Activated CD8-positive, alpha-beta T cell treated with anti-CD3 and anti-CD28 coated beads for 36 hours (primary cell): ENCODE results near the gene EPHB6. TPM values are rescaled to one million over a fixed set of nuclear protein-coding genes. Genes with fewer than 3 reads are reported as not detected.

Experiments
- ATAC-seq: fragments of 200-7000 bp; cut with Tn5 transposase; one replicate; pipeline ENCODE4 v1.10.0; 2021; ENCODE audit warnings: mild to moderate bottlenecking, moderate library complexity
- CTCF ChIA-PET: fragments of 350-600 bp; sonication (Branson Sonifier 250); formaldehyde crosslinking; loops from one replicate; lab custom pipeline; 2021; ENCODE audit warnings: antibody characterized with exemption; lab: Charles Lee
- POLR2A ChIA-PET: fragments of 350-600 bp; sonication (Branson Sonifier 250); formaldehyde crosslinking; loops from one replicate; lab custom pipeline; 2021; ENCODE audit warnings: antibody characterized with exemption; lab: Charles Lee
- DNase-seq: peaks from one replicate; pipeline ENCODE4 v3.0.0-alpha.2; 2020
- H3K27ac Mint-ChIP-seq: one replicate; pipeline ENCODE4 v1.8.0; 2021; ENCODE audit warnings: mild to moderate bottlenecking, mixed read lengths
- H3K27me3 Mint-ChIP-seq: one replicate; pipeline ENCODE4 v1.8.0; 2021; ENCODE audit warnings: mixed read lengths
- H3K36me3 Mint-ChIP-seq: one replicate; pipeline ENCODE4 v1.8.0; 2021; ENCODE audit warnings: low read depth, mixed read lengths
- H3K4me1 Mint-ChIP-seq: one replicate; pipeline ENCODE4 v1.8.0; 2021; ENCODE audit warnings: low read depth, mixed read lengths
- H3K4me3 Mint-ChIP-seq: one replicate; pipeline ENCODE4 v1.8.0; 2021; ENCODE audit warnings: mild to moderate bottlenecking, moderate library complexity, mixed read lengths
- H3K9me3 Mint-ChIP-seq: one replicate; pipeline ENCODE4 v1.8.0; 2021; ENCODE audit warnings: mixed read lengths
- CTCF ChIP-seq: fragments of 200-600 bp; IDR thresholded peaks from one replicate; pipeline ENCODE4 v1.8.0; 2022; ENCODE audit warnings: antibody characterized with exemption, mild to moderate bottlenecking
- intact Hi-C: fragments of 100-400 bp; cut with micrococcal nuclease; formaldehyde crosslinking; loops from one replicate; pipeline ENCODE4 v1.10.0; 2022
- total RNA-seq, 2 experiments: library from RNA; stranded (reverse); gene quantifications; one replicate each; pipeline ENCODE4 v1.2.3, GENCODE V29; 2021

Gene EPHB6
- total RNA-seq, 2 experiments from 2014 or later: 3.5 to 5.5 TPM

- CTCF ChIA-PET: interaction anchor here (4.6 to 5.7 kb wide), 2 partner anchors 10 to 131 kb away, joined by 27 to 47 read pairs; no protein-coding TSS in a partner anchor
- no peaks in the 10 kb centered on the region for H3K9me3 Mint-ChIP-seq
- ATAC-seq (no peak), DNase-seq (no peak)
- no peaks in the 10 kb centered on the region for H3K27me3 Mint-ChIP-seq
- no peak for TF ChIP-seq CTCF
- intact Hi-C loops: loop anchor here (10.0 kb wide), 1 partner anchor 344 kb away; no protein-coding TSS in a partner anchor
- POLR2A ChIA-PET: no interaction called here
- H3K4me1 Mint-ChIP-seq: no peaks in the 10 kb centered on the region
- no peak overlapping the region for H3K27ac Mint-ChIP-seq
- H3K36me3 Mint-ChIP-seq: no peaks in the 10 kb centered on the region
- H3K4me3 Mint-ChIP-seq: no peak overlapping the region
Measured at GRCh38 chr7:142870566-142871259, 15.8 kb downstream of the EPHB6 start.

- intact Hi-C loops: loop anchor here (10.0 kb wide), 1 partner anchor 343 kb away; no protein-coding TSS in a partner anchor
- POLR2A ChIA-PET: interaction anchor here (1.0 kb wide), 1 partner anchor 23 kb away, joined by 3 read pairs; no protein-coding TSS in a partner anchor
- CTCF ChIA-PET: interaction anchor here (1.6 to 5.7 kb wide), 8 partner anchors 7 to 131 kb away, joined by 4 to 47 read pairs (median 12); no protein-coding TSS in a partner anchor
- ATAC-seq (no peak), DNase-seq (no peak)
- no peaks in the 10 kb centered on the region for H3K27me3 Mint-ChIP-seq
- no peaks in the 10 kb centered on the region for H3K9me3 Mint-ChIP-seq
- H3K4me3 Mint-ChIP-seq: no peak overlapping the region
- H3K36me3 Mint-ChIP-seq: no peaks in the 10 kb centered on the region
- no peaks in the 10 kb centered on the region for H3K4me1 Mint-ChIP-seq
- H3K27ac Mint-ChIP-seq: no peak overlapping the region
- TF ChIP-seq CTCF: no peak
Measured at GRCh38 chr7:142871260-142872105, 16.6 kb downstream of the EPHB6 start.

GRCh38 chr7:142872106-142872675 is 17.3 kb downstream of the EPHB6 start:
- intact Hi-C loops: loop anchor here (10.0 kb wide), 1 partner anchor 343 kb away; no protein-coding TSS in a partner anchor
- no peaks in the 10 kb centered on the region for H3K9me3 Mint-ChIP-seq
- ATAC-seq: no peak
- H3K4me1 Mint-ChIP-seq: no peaks in the 10 kb centered on the region
- TF ChIP-seq CTCF: no peak
- ChIA-PET CTCF (interaction anchor here (0.9 to 5.7 kb wide), 19 partner anchors 8 to 485 kb away, joined by 3 to 47 read pairs (median 6); partner anchors contain the start of gene EPHB6), POLR2A (interaction anchor here (1.0 kb wide), 1 partner anchor 23 kb away, joined by 3 read pairs; no protein-coding TSS in a partner anchor)
- H3K36me3 Mint-ChIP-seq: no peaks in the 10 kb centered on the region
- H3K27ac Mint-ChIP-seq: no peak overlapping the region
- no peaks in the 10 kb centered on the region for H3K27me3 Mint-ChIP-seq
- H3K4me3 Mint-ChIP-seq: no peak overlapping the region
- no peak for DNase-seq

GRCh38 chr7:142873281-142873784 is 18.5 kb downstream of the EPHB6 start:
- no peaks in the 10 kb centered on the region for H3K9me3 Mint-ChIP-seq
- H3K4me1 Mint-ChIP-seq: no peaks in the 10 kb centered on the region
- DNase-seq (peak; percentile 58), ATAC-seq (peak; percentile 91)
- H3K27ac Mint-ChIP-seq: no peak overlapping the region
- ChIA-PET POLR2A (no interaction called here), CTCF (interaction anchor here (0.7 to 5.7 kb wide), 30 partner anchors 8 to 570 kb away, joined by 3 to 47 read pairs (median 4); partner anchors contain the start of gene EPHB6)
- no peak overlapping the region for H3K4me3 Mint-ChIP-seq
- no peaks in the 10 kb centered on the region for H3K36me3 Mint-ChIP-seq
- no peaks in the 10 kb centered on the region for H3K27me3 Mint-ChIP-seq
- peak; percentile 69 for TF ChIP-seq CTCF
- intact Hi-C loops: loop anchor here (10.0 kb wide), 1 partner anchor 341 kb away; no protein-coding TSS in a partner anchor
